Activated T-cell treated with anti-CD3 and anti-CD28 coated beads for 48 hours (primary cell): Measurements from ENCODE around the gene C10orf67.
"Not testable (repeated sequence)": the region's sequence is repeated elsewhere in the genome, so short reads cannot be mapped to it uniquely, and the experiment has no call there.

Experiments used
- DNase-seq: peaks from one replicate; pipeline ENCODE4 v3.0.0-alpha.2; 2020; ENCODE audit warnings: low read depth

The C10orf67 gene

GRCh38 chr10:23362069-23362830 lies 17.7 kb upstream of the C10orf67 start:
- no peak for DNase-seq

- DNase-seq: no peak
Measured at GRCh38 chr10:23361665-23362064, 17.1 kb upstream of the C10orf67 start.

- DNase-seq: no peak
Measured at GRCh38 chr10:23359692-23360380, 15.2 kb upstream of the C10orf67 start.

- no peak for DNase-seq
Measured at GRCh38 chr10:23358357-23358756, 13.8 kb upstream of the C10orf67 start.

- no peak for DNase-seq
Measured at GRCh38 chr10:23354630-23355279, 10.2 kb upstream of the C10orf67 start.

- DNase-seq: no peak
Measured at GRCh38 chr10:23351926-23352519, 7.4 kb upstream of the C10orf67 start.

- not testable (repeated sequence) for DNase-seq
Measured at GRCh38 chr10:23350706-23351105, 6.1 kb upstream of the C10orf67 start.

- no peak for DNase-seq
Measured at GRCh38 chr10:23345861-23346260, 1.3 kb upstream of the C10orf67 start.

GRCh38 chr10:23343591-23344240 lies 881 bp downstream of the C10orf67 start:
- peak; percentile 60 for DNase-seq

GRCh38 chr10:23342213-23342884 lies 2.2 kb downstream of the C10orf67 start:
- no peak for DNase-seq

- DNase-seq: no peak
Measured at GRCh38 chr10:23341004-23341403, 3.6 kb downstream of the C10orf67 start.

- no peak for DNase-seq
Measured at GRCh38 chr10:23340354-23340753, 4.2 kb downstream of the C10orf67 start.

GRCh38 chr10:23338886-23339285 lies 5.7 kb downstream of the C10orf67 start:
- no peak for DNase-seq

GRCh38 chr10:23338155-23338828 lies 6.3 kb downstream of the C10orf67 start:
- no peak for DNase-seq

GRCh38 chr10:23337616-23338015 lies 7.0 kb downstream of the C10orf67 start:
- no peak for DNase-seq

- no peak for DNase-seq
Measured at GRCh38 chr10:23331567-23332301, 12.9 kb downstream of the C10orf67 start.

GRCh38 chr10:23330948-23331347 lies 13.6 kb downstream of the C10orf67 start:
- DNase-seq: no peak

GRCh38 chr10:23326544-23327307 lies 17.9 kb downstream of the C10orf67 start:
- DNase-seq: no peak

GRCh38 chr10:23325132-23325531 lies 19.5 kb downstream of the C10orf67 start:
- no peak for DNase-seq
